Measurements from ENCODE around the gene ARL5B. TPM values are rescaled to one million over a fixed set of nuclear protein-coding genes. Genes with fewer than 3 reads are reported as not detected.
A peak's percentile ranks its signal among the peaks of the same experiment; 100 is the strongest.
"Not testable (repeated sequence)": the region's sequence is repeated elsewhere in the genome, so short reads cannot be mapped to it uniquely, and the experiment has no call there.

Gene ARL5B
- total RNA-seq, 1 experiment from 2014 or later: 12.2 TPM

- DNase-seq (ENCODE audit: low read depth, low spot score); POLR2A ChIA-PET; H3K27me3 ChIP-seq (ENCODE audit: control insufficient read depth, insufficient read depth, low read length); H3K27ac ChIP-seq (ENCODE audit: low read length); H3K36me3 ChIP-seq (ENCODE audit: control insufficient read depth, insufficient read depth, low read length); H3K9me3 ChIP-seq (ENCODE audit: control insufficient read depth, insufficient read depth, low read depth, low read length); BruUV-seq (replicated peaks); ATAC-seq; H3K4me1 ChIP-seq (ENCODE audit: control insufficient read depth, insufficient read depth, low read length); CTCF ChIA-PET; in situ Hi-C loops (cut with HindIII; ENCODE audit: low pct_unique_long_range_greater_than_20kb, low sequenced_read_pairs); intact Hi-C loops (cut with micrococcal nuclease; ENCODE audit: unreplicated experiment): not testable (repeated sequence)
- peak overlapping the region; percentile 30 to 37; a peak in 3 of 4 replicates for H3K4me3 ChIP-seq (ENCODE audit: low read depth in 2 of 2, low read length in 2 of 2)
These were observed 31.7 kb upstream of the ARL5B start for GRCh38 chr10:18627452-18628018.

GRCh38 chr10:18632500-18632899, 26.7 kb upstream of the ARL5B start:
- intact Hi-C loops (cut with micrococcal nuclease; ENCODE audit: unreplicated experiment); H3K27ac ChIP-seq (ENCODE audit: low read length); BruUV-seq (replicated peaks); H3K36me3 ChIP-seq (ENCODE audit: control insufficient read depth, insufficient read depth, low read length); in situ Hi-C loops (cut with HindIII; ENCODE audit: low pct_unique_long_range_greater_than_20kb, low sequenced_read_pairs); ATAC-seq; H3K27me3 ChIP-seq (ENCODE audit: control insufficient read depth, insufficient read depth, low read length); H3K9me3 ChIP-seq (ENCODE audit: control insufficient read depth, insufficient read depth, low read depth, low read length); H3K4me1 ChIP-seq (ENCODE audit: control insufficient read depth, insufficient read depth, low read length); CTCF ChIA-PET; POLR2A ChIA-PET; DNase-seq (ENCODE audit: low read depth, low spot score); H3K4me3 ChIP-seq (ENCODE audit: low read depth in 2 of 2, low read length in 2 of 2): not testable (repeated sequence)

GRCh38 chr10:18635995-18636394, 23.2 kb upstream of the ARL5B start:
- H3K27ac ChIP-seq (ENCODE audit: low read length): no peak overlapping the region
- H3K36me3 ChIP-seq (ENCODE audit: control insufficient read depth, insufficient read depth, low read length): no peaks in the 10 kb centered on the region
- H3K4me3 ChIP-seq (ENCODE audit: low read depth in 2 of 2, low read length in 2 of 2): no peak overlapping the region
- no peak for DNase-seq (ENCODE audit: low read depth, low spot score)
- ChIA-PET CTCF (no interaction called here), POLR2A (no interaction called here)
- in situ Hi-C loops (cut with HindIII; ENCODE audit: low pct_unique_long_range_greater_than_20kb, low sequenced_read_pairs) (no loop called here), intact Hi-C loops (cut with micrococcal nuclease; ENCODE audit: unreplicated experiment) (no loop called here)
- ATAC-seq: no peak
- TF ChIP-seq, protein P1, sequence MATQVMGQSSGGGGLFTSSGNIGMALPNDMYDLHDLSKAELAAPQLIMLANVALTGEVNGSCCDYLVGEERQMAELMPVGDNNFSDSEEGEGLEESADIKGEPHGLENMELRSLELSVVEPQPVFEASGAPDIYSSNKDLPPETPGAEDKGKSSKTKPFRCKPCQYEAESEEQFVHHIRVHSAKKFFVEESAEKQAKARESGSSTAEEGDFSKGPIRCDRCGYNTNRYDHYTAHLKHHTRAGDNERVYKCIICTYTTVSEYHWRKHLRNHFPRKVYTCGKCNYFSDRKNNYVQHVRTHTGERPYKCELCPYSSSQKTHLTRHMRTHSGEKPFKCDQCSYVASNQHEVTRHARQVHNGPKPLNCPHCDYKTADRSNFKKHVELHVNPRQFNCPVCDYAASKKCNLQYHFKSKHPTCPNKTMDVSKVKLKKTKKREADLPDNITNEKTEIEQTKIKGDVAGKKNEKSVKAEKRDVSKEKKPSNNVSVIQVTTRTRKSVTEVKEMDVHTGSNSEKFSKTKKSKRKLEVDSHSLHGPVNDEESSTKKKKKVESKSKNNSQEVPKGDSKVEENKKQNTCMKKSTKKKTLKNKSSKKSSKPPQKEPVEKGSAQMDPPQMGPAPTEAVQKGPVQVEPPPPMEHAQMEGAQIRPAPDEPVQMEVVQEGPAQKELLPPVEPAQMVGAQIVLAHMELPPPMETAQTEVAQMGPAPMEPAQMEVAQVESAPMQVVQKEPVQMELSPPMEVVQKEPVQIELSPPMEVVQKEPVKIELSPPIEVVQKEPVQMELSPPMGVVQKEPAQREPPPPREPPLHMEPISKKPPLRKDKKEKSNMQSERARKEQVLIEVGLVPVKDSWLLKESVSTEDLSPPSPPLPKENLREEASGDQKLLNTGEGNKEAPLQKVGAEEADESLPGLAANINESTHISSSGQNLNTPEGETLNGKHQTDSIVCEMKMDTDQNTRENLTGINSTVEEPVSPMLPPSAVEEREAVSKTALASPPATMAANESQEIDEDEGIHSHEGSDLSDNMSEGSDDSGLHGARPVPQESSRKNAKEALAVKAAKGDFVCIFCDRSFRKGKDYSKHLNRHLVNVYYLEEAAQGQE (IDR thresholded peaks at IDR 0.05; ENCODE audit: insufficient read depth in 1 of 2, low read depth in 2 of 2, low read length in 1 of 2): no peak
- TF ChIP-seq TCF7L2 (IDR thresholded peaks at IDR 0.05; ENCODE audit: low read depth, low read length) (no peak), POLR2AphosphoS5 (IDR thresholded peaks at IDR 0.05; ENCODE audit: low read depth, low read length) (no peak), SIN3A (IDR thresholded peaks at IDR 0.05; ENCODE audit: borderline replicate concordance, insufficient read depth, low read depth, low read length) (no peak)
- TF ChIP-seq, protein P2, sequence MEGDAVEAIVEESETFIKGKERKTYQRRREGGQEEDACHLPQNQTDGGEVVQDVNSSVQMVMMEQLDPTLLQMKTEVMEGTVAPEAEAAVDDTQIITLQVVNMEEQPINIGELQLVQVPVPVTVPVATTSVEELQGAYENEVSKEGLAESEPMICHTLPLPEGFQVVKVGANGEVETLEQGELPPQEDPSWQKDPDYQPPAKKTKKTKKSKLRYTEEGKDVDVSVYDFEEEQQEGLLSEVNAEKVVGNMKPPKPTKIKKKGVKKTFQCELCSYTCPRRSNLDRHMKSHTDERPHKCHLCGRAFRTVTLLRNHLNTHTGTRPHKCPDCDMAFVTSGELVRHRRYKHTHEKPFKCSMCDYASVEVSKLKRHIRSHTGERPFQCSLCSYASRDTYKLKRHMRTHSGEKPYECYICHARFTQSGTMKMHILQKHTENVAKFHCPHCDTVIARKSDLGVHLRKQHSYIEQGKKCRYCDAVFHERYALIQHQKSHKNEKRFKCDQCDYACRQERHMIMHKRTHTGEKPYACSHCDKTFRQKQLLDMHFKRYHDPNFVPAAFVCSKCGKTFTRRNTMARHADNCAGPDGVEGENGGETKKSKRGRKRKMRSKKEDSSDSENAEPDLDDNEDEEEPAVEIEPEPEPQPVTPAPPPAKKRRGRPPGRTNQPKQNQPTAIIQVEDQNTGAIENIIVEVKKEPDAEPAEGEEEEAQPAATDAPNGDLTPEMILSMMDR (IDR thresholded peaks at IDR 0.05): no peak
- no peaks in the 10 kb centered on the region for H3K9me3 ChIP-seq (ENCODE audit: control insufficient read depth, insufficient read depth, low read depth, low read length)
- no TSS peak for BruUV-seq (replicated peaks)
- no peaks in the 10 kb centered on the region for H3K27me3 ChIP-seq (ENCODE audit: control insufficient read depth, insufficient read depth, low read length)
- H3K4me1 ChIP-seq (ENCODE audit: control insufficient read depth, insufficient read depth, low read length): no peaks in the 10 kb centered on the region

- H3K9me3 ChIP-seq (ENCODE audit: control insufficient read depth, insufficient read depth, low read depth, low read length); in situ Hi-C loops (cut with HindIII; ENCODE audit: low pct_unique_long_range_greater_than_20kb, low sequenced_read_pairs); H3K27me3 ChIP-seq (ENCODE audit: control insufficient read depth, insufficient read depth, low read length); H3K27ac ChIP-seq (ENCODE audit: low read length); H3K4me1 ChIP-seq (ENCODE audit: control insufficient read depth, insufficient read depth, low read length); intact Hi-C loops (cut with micrococcal nuclease; ENCODE audit: unreplicated experiment); BruUV-seq (replicated peaks); H3K4me3 ChIP-seq (ENCODE audit: low read depth in 2 of 2, low read length in 2 of 2); POLR2A ChIA-PET; CTCF ChIA-PET; H3K36me3 ChIP-seq (ENCODE audit: control insufficient read depth, insufficient read depth, low read length); DNase-seq (ENCODE audit: low read depth, low spot score); ATAC-seq: not testable (repeated sequence)
These were observed 21.8 kb upstream of the ARL5B start for GRCh38 chr10:18637400-18637799.

DNA sequence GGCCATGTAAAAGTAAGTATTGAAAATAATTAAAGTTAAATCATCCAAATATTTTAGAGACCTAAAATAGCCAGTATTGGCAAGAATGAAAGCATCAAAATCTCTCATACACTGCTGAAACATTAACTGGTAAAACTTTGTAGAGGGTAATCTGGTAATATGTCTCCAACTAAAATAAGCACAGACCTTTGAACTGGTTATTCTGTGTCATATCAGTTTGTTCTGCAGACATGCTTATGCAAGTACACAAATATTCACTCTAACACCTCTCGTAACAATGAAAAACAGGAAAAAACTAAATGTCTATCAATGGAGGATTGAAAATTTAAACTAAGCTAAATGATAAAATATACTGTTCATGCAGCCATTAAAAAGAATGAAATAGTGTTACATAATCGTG, 19.5 kb upstream of the ARL5B start:
- POLR2A ChIA-PET; H3K27ac ChIP-seq (ENCODE audit: low read length); H3K27me3 ChIP-seq (ENCODE audit: control insufficient read depth, insufficient read depth, low read length); CTCF ChIA-PET; ATAC-seq; DNase-seq (ENCODE audit: low read depth, low spot score); H3K4me1 ChIP-seq (ENCODE audit: control insufficient read depth, insufficient read depth, low read length); H3K36me3 ChIP-seq (ENCODE audit: control insufficient read depth, insufficient read depth, low read length); H3K4me3 ChIP-seq (ENCODE audit: low read depth in 2 of 2, low read length in 2 of 2); H3K9me3 ChIP-seq (ENCODE audit: control insufficient read depth, insufficient read depth, low read depth, low read length); in situ Hi-C loops (cut with HindIII; ENCODE audit: low pct_unique_long_range_greater_than_20kb, low sequenced_read_pairs); BruUV-seq (replicated peaks); intact Hi-C loops (cut with micrococcal nuclease; ENCODE audit: unreplicated experiment): not testable (repeated sequence)
